Heart right ventricle (tissue), 16 donors: ENCODE results near the gene SHROOM2. TPM values are rescaled to one million over a fixed set of nuclear protein-coding genes. Genes with fewer than 3 reads are reported as not detected.

ENCODE experiments used
- ATAC-seq, 8 donors: fragments of 200-7000 bp; cut with Tn5 transposase; one replicate each; pipeline ENCODE4 v1.9.1; 2020; ENCODE audit warnings: mild to moderate bottlenecking in 8 of 8, moderate library complexity in 8 of 8, moderate number of reproducible peaks in 1 of 8
- DNase-seq, 2 donors: peaks; one replicate each; pipeline ENCODE4 v3.0.0-alpha.2; 2020
- H3K27ac ChIP-seq, 10 donors: fragments of 200-600 bp; sonication (generic) in 2 of 10; one replicate each; pipeline versions ENCODE4 v1.5.0 to v1.8.0; 2020 to 2022; ENCODE audit warnings: mild to moderate bottlenecking in 3 of 10
- H3K27me3 ChIP-seq, 7 donors: fragments of 200-600 bp; one replicate each; pipeline ENCODE4 v1.8.0; 2021 to 2022; ENCODE audit warnings: mild to moderate bottlenecking in 2 of 7
- H3K36me3 ChIP-seq, 9 donors: fragments of 200-600 bp; sonication (generic) in 1 of 9; one replicate each; pipeline versions ENCODE4 v1.5.0 to v1.8.0; 2020 to 2022; ENCODE audit warnings: mild to moderate bottlenecking in 2 of 9
- H3K4me1 ChIP-seq, 9 donors: fragments of 200-600 bp; sonication (generic) in 1 of 9; one replicate each; pipeline versions ENCODE4 v1.5.0 to v1.8.0; 2020 to 2022; ENCODE audit warnings: mild to moderate bottlenecking in 4 of 9
- H3K4me3 ChIP-seq, 10 donors: fragments of 200-600 bp; sonication (generic) in 2 of 10; one replicate each; pipeline versions ENCODE4 v1.5.0 to v1.8.0; 2020 to 2022; ENCODE audit warnings: mild to moderate bottlenecking in 7 of 10, moderate library complexity in 2 of 10
- H3K9me3 ChIP-seq, 11 donors: fragments of 200-600 bp in 10 of 11; sonication (generic) in 2 of 11; one replicate each; pipeline versions ENCODE4 v1.5.0 to v1.8.0; 2013 to 2022; ENCODE audit warnings: mild to moderate bottlenecking in 2 of 11, control low read depth in 1 of 11, moderate library complexity in 1 of 11
- CTCF ChIP-seq, 9 donors: fragments of 200-600 bp; sonication (generic) in 2 of 9; IDR thresholded peaks; one replicate each; pipeline versions ENCODE4 v1.5.0 to v1.8.0; 2021 to 2022; ENCODE audit warnings: antibody characterized with exemption in 9 of 9, mild to moderate bottlenecking in 5 of 9, moderate library complexity in 1 of 9
- WGBS, 2 donors: extraction: QIAGEN DNeasy Blood & Tissue Kit; methylation state at CpG; one replicate each; pipeline ENCODE4 v1.1.7; 2013; ENCODE audit warnings: inconsistent platforms in 1 of 2; 5-methylcytosine and 5-hydroxymethylcytosine counted together
- intact Hi-C, 10 donors: fragments of 100-400 bp; cut with DNase I; formaldehyde crosslinking; loops; one replicate each; pipeline versions ENCODE4 v1.11.1 to v1.14.2; 2022
- polyA plus RNA-seq, 2 donors: library from polyadenylated mRNA; stranded (reverse); fragments of 200-250 nt; gene quantifications; one replicate each; pipeline ENCODE4 v1.2.3, GENCODE V29; 2013
- total RNA-seq, 10 donors: library from RNA; stranded (reverse); fragmentation: NEBNext Ultra II Directional in 3 of 10; extraction: Animal tissue kit (Norgen Biotek cat#: 25700) in 3 of 10; gene quantifications; one replicate each; pipeline versions ENCODE4 v1.2.1 to v1.2.4, GENCODE V29; 2021 to 2023
- donor health status: Arrhythmogenic right ventricular cardiomyopathy.
- donor health status: ischemic (EF 13 %, LVEDD 7.1; RV severe dilation, severe dysfunction).
- donor health status: healthy with polysubstance abuse.
- donor health status: DM: no; HTN: yes; CAD: no.
- donor health status: DM: no; HTN: no; CAD: no.
- donor health status: ischemic (EF 25% LVEDD 6.9; RV normal size, moderate dysfunction).
- donor health status: ischemic (EF 25% LVEDD 5.7; RV mildly dilated, moderate dysfunction).
- donor health status: healthy.
- donor health status: DM: yes; HTN: yes; CAD: no.
- donor health status: Ischemic cardiomyopathy.
- donor health status: ischemic (EF 35%, LVEDD 5.7; RV mildly dilated, moderate dysfunction).
- donor health status: nonischemic (EF 11% LVEDD 7.7; RV severe dilation, severe dysfunction).
- donor health status: DM: yes; HTN: yes; CAD: no.
- donor health status: PGD.
- donor health status: ischemic (EF 29% LVEDD 5.4; RV normal size, mild dysfunction).
- donor health status: nonischemic (EF 23%, LVEDD 6.1; RV moderate dilation, normal function).

The SHROOM2 gene
- total and polyA plus RNA-seq, 12 donors, result 0.13 to 1.7 (median 0.44) TPM

DNA sequence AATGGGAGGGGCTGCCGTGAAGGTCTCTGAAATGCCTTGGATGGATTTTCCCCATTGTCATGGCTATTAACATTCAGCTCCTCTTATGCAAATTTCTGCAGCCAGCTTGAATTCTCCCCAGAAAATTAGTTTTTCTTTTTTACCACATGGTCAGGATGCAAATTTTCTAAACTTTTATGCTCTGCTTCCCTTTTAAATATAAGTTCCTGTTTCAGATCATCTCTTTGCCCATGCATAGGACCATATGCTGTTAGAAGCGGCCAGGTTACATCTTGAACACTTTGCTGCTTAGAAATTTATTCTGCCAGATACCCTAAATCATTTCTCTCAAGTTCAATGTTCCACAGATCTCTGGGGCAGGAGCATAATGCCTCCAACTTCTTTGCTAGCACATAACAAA, 167.2 kb downstream of the SHROOM2 start:
- Histone ChIP-seq H3K27me3 (peaks cover 0 to 17% (median 0%) of the 10 kb centered on the region in 7 donors), H3K27ac (no peak overlapping the region), H3K9me3 (peaks cover 0 to 24% (median 0%) of the 10 kb centered on the region in 11 donors), H3K4me1 (no peaks in the 10 kb centered on the region), H3K4me3 (no peak overlapping the region), H3K36me3 (no peaks in the 10 kb centered on the region)
- ATAC-seq (no peak), DNase-seq (no peak)
- TF ChIP-seq CTCF (IDR thresholded peaks at IDR 0.05), result no peak
- intact Hi-C loops, result no loop called here
- WGBS, 2 donors, result 87 to 94% methylated on average over 2 of the region's 2 CpGs

- Histone ChIP-seq H3K4me3 (no peak overlapping the region), H3K27me3 (no peaks in the 10 kb centered on the region), H3K4me1 (no peaks in the 10 kb centered on the region), H3K36me3 (no peaks in the 10 kb centered on the region), H3K9me3 (peaks cover 0 to 23% (median 0%) of the 10 kb centered on the region in 11 donors), H3K27ac (no peak overlapping the region)
- TF ChIP-seq CTCF (IDR thresholded peaks at IDR 0.05), result no peak
- intact Hi-C loops, result no loop called here
- 48 to 68% methylated on average over 6 of the region's 6 CpGs for WGBS, 2 donors
- ATAC-seq (no peak), DNase-seq (no peak)
These were observed 169.3 kb downstream of the SHROOM2 start for GRCh38 chrX:9955506-9955905.

- no peak overlapping the region for H3K27ac ChIP-seq
- H3K27me3 ChIP-seq, result peaks cover 0 to 8% (median 0%) of the 10 kb centered on the region in 7 donors
- no peaks in the 10 kb centered on the region for H3K36me3 ChIP-seq
- DNase-seq (no peak), ATAC-seq (no peak)
- H3K9me3 ChIP-seq, result peaks cover 0 to 20% (median 0%) of the 10 kb centered on the region in 11 donors
- intact Hi-C loops, result no loop called here
- WGBS, 2 donors, result 79 to 81% methylated on average over 9 of the region's 9 CpGs
- no peaks in the 10 kb centered on the region for H3K4me1 ChIP-seq
- TF ChIP-seq CTCF (IDR thresholded peaks at IDR 0.05), result no peak
- no peak overlapping the region for H3K4me3 ChIP-seq
These were observed 171.5 kb downstream of the SHROOM2 start for GRCh38 chrX:9957743-9958142.

GRCh38 chrX:9958183-9958582, 172.0 kb downstream of the SHROOM2 start:
- Histone ChIP-seq H3K27me3 (peaks cover 0 to 8% (median 0%) of the 10 kb centered on the region in 7 donors), H3K4me1 (no peaks in the 10 kb centered on the region), H3K9me3 (peaks cover 0 to 16% (median 0%) of the 10 kb centered on the region in 11 donors), H3K36me3 (no peaks in the 10 kb centered on the region), H3K4me3 (no peak overlapping the region), H3K27ac (no peak overlapping the region)
- intact Hi-C loops, result no loop called here
- TF ChIP-seq CTCF (IDR thresholded peaks at IDR 0.05), result no peak
- no peak for ATAC-seq
- WGBS, 2 donors, result 82 to 91% methylated on average over 4 to 5 of the region's 5 CpGs
- no peak for DNase-seq
